ENCODE results near the gene PRDX5. TPM values are rescaled to one million over a fixed set of nuclear protein-coding genes. Genes with fewer than 3 reads are reported as not detected.
A peak's percentile ranks its signal among the peaks of the same experiment; 100 is the strongest.

The PRDX5 gene
- total and polyA plus RNA-seq, 9 of the 15 experiments (the other 6 are each of a cell fraction or from before 2014, with no cell fraction given): 40.8 to 327 (median 204) TPM

GRCh38 chr11:64355078-64355940 lies 37.4 kb downstream of the PRDX5 start (continued):
- TF ChIP-seq BCLAF1 (IDR thresholded peaks at IDR 0.05; ENCODE audit: borderline replicate concordance in 1 of 2, control insufficient read depth in 1 of 2, low read depth in 2 of 2, low read length in 1 of 2) (no peak), ZBTB33 (CRISPR knock-in tag; IDR thresholded peaks at IDR 0.05) (peak; percentile 46; the same call in 1 of the 2 replicates), TAF9B (IDR thresholded peaks at IDR 0.05; ENCODE audit: partially characterized antibody) (no peak), XRCC3 (IDR thresholded peaks at IDR 0.05) (no peak), CSDE1 (IDR thresholded peaks at IDR 0.05) (no peak), KLF16 (IDR thresholded peaks at IDR 0.05) (peak; percentile 45; the same call in 1 of the 2 replicates), SAFB (IDR thresholded peaks at IDR 0.05; ENCODE audit: borderline replicate concordance, low read depth, low read length) (no peak; the same call in 1 of the 2 replicates), SAP30 (IDR thresholded peaks at IDR 0.05; ENCODE audit: borderline replicate concordance, insufficient read depth, low read depth, low read length, poor library complexity, severe bottlenecking) (no peak), TCF7 (IDR thresholded peaks at IDR 0.05; ENCODE audit: borderline replicate concordance) (no peak), NFIX (CRISPR knock-in tag; IDR thresholded peaks at IDR 0.05; ENCODE audit: low read depth) (no peak), NR3C1 (CRISPR knock-in tag; IDR thresholded peaks at IDR 0.05) (no peak)
- TF ChIP-seq, protein P1, sequence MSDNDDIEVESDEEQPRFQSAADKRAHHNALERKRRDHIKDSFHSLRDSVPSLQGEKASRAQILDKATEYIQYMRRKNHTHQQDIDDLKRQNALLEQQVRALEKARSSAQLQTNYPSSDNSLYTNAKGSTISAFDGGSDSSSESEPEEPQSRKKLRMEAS (CRISPR knock-in tag; IDR thresholded peaks at IDR 0.05): peak; percentile 75; the same call in 1 of the 2 replicates
- TF ChIP-seq, protein P2, sequence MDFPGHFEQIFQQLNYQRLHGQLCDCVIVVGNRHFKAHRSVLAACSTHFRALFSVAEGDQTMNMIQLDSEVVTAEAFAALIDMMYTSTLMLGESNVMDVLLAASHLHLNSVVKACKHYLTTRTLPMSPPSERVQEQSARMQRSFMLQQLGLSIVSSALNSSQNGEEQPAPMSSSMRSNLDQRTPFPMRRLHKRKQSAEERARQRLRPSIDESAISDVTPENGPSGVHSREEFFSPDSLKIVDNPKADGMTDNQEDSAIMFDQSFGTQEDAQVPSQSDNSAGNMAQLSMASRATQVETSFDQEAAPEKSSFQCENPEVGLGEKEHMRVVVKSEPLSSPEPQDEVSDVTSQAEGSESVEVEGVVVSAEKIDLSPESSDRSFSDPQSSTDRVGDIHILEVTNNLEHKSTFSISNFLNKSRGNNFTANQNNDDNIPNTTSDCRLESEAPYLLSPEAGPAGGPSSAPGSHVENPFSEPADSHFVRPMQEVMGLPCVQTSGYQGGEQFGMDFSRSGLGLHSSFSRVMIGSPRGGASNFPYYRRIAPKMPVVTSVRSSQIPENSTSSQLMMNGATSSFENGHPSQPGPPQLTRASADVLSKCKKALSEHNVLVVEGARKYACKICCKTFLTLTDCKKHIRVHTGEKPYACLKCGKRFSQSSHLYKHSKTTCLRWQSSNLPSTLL (IDR thresholded peaks at IDR 0.05): no peak
- TF ChIP-seq, protein P3, sequence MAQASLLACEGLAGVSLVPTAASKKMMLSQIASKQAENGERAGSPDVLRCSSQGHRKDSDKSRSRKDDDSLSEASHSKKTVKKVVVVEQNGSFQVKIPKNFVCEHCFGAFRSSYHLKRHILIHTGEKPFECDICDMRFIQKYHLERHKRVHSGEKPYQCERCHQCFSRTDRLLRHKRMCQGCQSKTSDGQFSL (CRISPR knock-in tag; IDR thresholded peaks at IDR 0.05): peak; percentile 22
- TF ChIP-seq, protein P3 (tag; IDR thresholded peaks at IDR 0.05): peak in 1 of 2 experiments; percentile 26; a peak in 1 of 4 replicates
